Right ventricle myocardium inferior (tissue), 1 donor: Measurements from ENCODE around the gene LYVE1. TPM values are rescaled to one million over a fixed set of nuclear protein-coding genes. Genes with fewer than 3 reads are reported as not detected.

Experiments used
- ATAC-seq: fragments of 200-7000 bp; cut with Tn5 transposase; one replicate; pipeline ENCODE4 v1.9.1; 2020; ENCODE audit warnings: mild to moderate bottlenecking, moderate library complexity
- DNase-seq: peaks from one replicate; pipeline ENCODE4 v3.0.0; 2021; ENCODE audit errors: missing footprints
- intact Hi-C: fragments of 100-400 bp; cut with DNase I; formaldehyde crosslinking; loops from one replicate; pipeline ENCODE4 v1.11.0; 2022
- total RNA-seq: library from RNA; stranded (reverse); fragmentation: NEBNext Ultra II Directional; extraction: Animal tissue kit (Norgen Biotek cat#: 25700); gene quantifications from one replicate; pipeline ENCODE4 v1.2.1, GENCODE V29; 2021
- donor health status: DM: no; HTN: yes; CAD: no; lungs with severe emphysema.

Gene LYVE1
- total RNA-seq, 1 donor from 2014 or later = 106 TPM

DNA sequence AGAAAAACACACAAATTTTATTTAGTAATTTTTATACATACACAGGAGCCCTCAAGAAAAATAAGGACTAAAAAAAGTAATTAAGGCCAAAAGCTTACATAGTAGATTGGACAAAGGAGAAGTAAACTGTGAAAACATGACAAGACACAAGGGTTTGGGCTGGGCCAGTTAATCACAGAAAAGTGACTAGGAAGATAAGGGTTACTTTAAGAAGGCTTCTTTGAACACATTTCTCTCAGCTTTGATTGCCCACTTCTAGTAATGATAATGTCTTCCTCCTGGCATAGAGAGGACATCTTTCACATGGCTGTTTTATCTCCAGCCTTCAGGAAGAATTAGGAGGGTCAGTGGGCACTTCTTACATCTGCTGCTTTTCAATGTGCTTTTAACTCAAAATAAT, 30.9 kb downstream of the LYVE1 start:
- intact Hi-C loops = no loop called here
- ATAC-seq = no peak

DNA sequence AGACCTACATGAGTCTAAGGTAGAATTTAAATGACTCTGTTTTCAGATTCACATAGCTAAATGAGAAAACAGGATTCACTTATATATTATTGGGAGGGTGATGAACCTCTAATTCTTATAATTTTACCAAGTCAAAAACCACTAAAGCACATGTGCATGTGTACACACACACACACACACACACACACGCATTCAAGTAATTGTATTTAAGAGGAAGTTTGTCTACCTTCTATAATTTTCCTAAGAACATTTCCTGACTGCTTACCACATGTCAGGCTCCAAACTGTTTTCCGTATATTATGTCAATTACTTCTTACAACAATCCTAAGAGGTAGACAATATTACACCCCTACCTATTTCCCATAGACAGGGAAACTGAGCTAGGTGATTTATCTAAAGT, 34.1 kb downstream of the LYVE1 start:
- ATAC-seq (no peak), DNase-seq (no peak)
- intact Hi-C loops = no loop called here

More for the DNA sequence above, 30.9 kb downstream of the LYVE1 start:
- no peak for DNase-seq

DNA sequence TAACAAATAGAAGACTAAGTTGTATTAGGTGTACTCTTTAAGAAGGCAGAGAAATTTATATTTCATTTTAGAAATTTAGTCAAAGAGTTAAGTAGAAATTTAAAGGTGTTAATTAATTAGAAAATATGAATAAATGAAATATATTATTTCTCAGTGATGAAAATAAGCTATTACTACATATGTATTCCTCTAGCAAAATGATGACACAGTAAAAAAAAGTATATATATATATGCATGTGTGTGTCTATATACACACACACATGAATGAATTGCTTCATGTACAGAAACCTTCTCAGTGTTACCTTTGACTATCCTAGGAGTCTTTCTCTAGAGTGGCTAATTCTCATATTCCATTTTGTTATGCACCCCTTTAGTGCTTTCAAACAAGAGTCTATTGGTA, 35.1 kb downstream of the LYVE1 start:
- ATAC-seq = no peak
- intact Hi-C loops = no loop called here
- no peak for DNase-seq

DNA sequence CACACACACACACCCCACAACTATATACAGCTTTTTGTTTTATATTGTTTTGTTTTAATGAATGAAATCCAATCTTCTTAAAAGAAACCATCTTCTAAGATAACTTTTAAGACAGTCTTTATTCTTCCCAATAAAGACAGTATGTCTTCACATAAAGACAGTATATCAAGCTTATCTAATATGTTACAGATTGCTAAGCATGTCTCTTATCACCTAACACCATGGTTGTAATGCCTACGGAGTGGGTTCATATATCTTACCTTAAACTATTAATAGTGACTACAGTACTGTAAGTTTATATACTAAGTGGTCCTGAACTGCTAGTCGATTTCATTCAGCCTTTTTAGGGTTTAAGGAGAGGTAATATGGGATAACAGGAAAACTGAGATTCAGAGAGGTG, 35.9 kb downstream of the LYVE1 start:
- no peak for ATAC-seq
- intact Hi-C loops = no loop called here
- DNase-seq = no peak

DNA sequence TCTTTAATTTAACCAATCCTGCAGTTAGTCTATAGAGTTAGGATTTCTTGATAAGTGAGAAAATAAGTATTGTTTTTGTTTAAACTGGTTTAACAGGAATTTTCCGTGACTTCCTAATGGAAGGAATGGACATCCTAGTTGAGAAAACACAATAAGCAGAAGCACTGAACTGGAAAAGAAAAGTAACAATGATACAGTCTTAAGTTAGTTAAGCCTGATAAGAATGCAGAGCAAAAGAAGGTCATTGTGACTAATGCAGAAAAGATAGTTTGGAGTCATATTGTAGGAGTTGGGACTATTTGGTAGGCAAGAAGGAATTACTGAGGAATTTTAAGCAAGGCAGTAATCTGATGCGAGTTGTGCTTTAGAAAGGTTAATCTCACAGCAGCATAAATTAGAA, 39.2 kb downstream of the LYVE1 start:
- no peak for ATAC-seq
- intact Hi-C loops = no loop called here
- DNase-seq = no peak

DNA sequence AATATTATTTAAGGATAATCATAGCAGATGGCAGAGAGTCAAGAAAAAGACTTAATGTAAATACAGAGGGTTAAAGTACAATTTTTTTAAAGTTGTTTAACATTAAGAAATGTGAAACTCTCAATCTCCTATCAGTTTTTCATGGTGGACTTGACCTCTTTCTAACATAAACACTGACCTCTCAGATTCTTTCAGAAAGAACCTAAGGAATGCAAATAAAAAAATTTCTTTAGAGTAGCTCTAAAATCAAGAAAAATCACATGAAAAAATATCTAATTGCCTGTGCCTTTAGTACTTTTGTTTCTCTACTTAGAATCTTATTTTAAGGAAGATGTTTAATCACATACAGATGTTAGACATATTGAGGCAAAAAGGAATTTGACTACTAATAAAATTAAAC, 40.3 kb downstream of the LYVE1 start:
- intact Hi-C loops = no loop called here
- ATAC-seq (no peak), DNase-seq (no peak)

DNA sequence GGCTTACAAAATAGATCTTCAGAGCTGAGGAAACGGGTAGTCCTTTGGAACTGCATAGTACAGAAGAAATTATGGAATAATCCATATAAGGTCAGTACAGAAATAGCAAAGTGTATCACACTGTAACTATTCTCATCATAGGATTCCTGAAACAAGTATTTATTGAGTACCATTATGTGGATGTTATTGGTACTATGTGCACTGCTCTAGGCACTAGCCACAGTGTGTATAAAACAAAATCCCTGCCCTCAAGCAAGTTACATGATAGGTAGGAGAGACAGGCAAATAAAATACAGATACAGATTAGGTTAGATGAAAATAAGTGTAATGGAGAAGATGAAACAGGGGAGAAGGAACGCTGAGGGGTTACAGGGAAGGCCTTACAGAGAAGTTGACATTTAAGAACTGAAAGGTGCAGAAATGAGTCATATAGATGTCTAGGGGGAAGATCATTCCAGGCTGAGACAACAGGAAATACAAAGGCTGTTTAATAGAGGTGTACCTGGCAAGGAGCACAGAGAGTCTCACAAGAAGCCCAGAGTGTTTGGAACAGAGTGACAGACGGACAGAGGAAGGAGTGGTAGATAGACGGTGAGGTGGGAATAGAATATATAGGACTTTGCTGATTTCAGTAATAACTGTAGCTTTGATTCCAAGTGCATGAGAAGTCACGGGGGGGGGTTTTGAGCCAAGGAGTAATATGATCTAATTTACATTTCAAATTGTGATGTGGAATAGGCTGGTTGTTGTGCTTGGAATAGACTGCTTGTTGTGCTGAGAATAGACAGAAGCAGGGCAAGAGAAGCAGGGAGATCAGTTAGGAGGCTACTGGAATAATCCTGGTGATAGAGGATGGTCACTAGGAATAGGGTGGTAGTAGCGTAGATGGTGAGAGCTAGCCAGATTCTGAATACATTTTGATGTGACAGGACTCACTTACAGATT, 41.2 kb downstream of the LYVE1 start:
- ATAC-seq = no peak
- intact Hi-C loops = no loop called here
- no peak for DNase-seq

DNA sequence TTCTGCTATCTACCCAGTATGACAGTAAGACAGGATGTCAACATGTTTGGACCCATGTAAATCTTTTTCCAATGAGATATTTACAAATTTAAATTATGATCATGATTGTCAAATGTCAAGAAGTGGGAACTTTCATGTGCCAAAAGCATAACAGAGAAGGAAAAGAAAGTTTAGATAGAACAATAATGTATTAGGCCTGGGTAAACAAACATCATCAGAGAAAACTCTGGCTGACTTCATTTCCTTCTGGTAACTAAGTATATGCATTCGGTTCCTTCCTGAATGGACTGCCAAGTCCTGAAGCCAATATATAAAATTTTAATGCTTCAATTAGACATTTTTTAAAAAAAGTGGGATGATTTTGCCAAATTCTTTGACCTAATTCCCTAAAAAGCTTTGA, 44.0 kb downstream of the LYVE1 start:
- ATAC-seq (no peak), DNase-seq (no peak)
- intact Hi-C loops = no loop called here

DNA sequence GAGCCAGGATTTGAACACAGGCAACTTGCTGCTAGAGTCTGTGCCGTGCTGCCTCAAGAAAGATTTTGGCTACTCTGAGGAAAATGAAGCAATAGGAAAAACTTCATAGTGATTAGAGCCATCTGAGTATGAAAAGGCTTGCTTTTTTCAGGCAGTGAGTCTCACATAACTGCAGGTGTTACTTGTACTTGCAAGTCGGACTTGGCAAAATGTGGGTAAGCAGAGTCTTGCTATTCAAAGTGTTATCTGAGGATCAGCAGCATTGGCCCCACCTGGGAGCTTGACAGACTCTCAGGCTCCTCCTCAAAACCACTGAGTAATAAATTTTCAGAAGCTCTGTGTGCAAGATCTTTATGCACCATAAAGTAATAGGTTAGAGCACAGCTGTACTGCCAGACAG, 45.5 kb downstream of the LYVE1 start:
- DNase-seq (no peak), ATAC-seq (no peak)
- intact Hi-C loops = no loop called here

DNA sequence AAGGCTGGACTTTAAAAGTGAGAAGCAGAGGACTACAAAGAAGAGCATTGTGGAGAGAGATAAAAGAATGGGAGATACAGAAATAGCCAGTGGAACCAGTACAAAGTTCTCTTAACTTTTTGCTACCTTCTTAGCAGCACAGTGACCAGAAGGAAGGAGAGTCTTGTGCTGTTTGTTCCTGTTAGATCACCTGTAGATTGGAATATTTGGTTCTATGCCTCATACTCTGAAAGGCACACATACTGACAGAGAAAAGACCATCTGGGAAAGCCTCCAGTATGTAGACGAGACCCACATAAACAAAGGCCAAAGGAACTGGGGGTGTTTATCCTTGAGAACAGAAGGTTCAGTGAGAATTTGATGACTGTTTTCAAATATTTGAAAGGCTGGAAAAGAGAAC, 46.2 kb downstream of the LYVE1 start:
- intact Hi-C loops = no loop called here
- ATAC-seq (no peak), DNase-seq (no peak)

DNA sequence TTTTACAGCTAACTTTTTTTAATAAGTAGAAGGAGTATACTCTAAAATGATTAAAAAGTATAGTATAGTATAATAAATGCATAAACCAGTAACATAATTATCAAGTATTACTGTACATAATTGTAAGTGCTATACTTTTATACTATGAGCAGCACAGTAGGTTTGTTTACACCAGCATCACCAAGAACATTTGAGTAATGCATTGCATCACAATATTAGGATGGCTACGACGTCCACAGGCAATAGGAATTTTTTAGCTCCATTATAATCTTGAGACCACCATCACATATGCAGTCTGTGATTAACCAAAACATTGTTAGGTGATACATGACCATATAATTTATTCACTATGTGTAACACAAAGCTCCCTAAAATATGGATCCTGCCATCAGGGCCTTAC, 47.9 kb downstream of the LYVE1 start:
- ATAC-seq = no peak
- intact Hi-C loops = no loop called here
- no peak for DNase-seq

DNA sequence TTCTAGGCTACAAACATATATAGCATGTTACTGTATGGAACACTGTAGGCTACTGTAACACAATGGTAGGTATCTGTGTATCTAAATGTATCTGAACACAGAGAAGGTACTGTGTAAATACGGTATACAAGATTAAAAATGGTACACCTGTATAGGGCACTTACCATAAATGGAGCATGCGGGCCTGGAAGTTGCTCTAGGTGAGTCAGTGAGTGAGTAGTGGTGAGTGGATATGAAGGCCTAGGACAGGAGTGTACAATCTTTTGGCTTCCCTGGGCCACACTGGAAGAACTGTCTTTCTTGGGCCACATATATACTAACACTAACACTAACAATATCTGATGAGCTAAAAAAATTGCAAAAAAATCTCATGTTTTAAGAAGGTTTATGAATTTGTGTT, 48.8 kb downstream of the LYVE1 start:
- ATAC-seq (no peak), DNase-seq (no peak)
- intact Hi-C loops = loop anchor here (10.0 kb wide), 2 partner anchors 115 to 135 kb away; no protein-coding TSS in a partner anchor

DNA sequence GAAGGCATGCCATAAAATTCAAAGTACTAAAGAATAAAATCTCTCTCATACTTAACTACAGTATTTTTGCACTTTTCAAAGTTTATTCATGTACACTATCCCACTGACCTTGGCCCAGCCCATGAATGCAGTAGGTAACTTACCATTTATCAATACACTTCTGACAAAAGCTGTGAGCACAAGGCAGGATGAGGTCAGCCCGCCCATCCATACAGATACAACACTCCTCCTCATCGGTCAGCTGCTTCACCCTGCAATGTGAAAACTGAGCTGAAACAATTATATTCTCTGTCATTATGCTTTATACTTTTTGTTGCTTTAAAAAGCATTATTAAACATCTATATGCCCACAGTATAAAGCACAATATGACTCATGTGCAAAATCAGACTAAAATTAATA, 49.6 kb downstream of the LYVE1 start:
- intact Hi-C loops = loop anchor here (10.0 kb wide), 2 partner anchors 114 to 136 kb away; no protein-coding TSS in a partner anchor
- DNase-seq (no peak), ATAC-seq (no peak)

DNA sequence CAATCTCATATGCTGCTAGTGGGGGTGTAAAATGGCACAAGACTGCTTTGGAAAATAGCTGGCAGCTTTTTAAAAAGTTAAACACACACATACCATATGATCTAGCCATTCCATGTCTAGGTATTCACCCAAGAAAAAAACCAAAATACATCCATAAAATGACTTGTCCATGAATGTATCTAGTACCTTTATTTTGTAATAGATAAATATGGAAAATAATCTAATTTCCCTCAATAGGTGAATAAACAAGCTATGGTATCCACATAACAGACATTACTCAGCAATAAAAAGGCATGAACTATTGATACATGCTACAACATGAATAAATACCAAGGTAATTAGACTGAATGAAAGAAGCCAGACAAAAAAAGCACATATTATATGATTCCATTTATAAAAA, 50.3 kb downstream of the LYVE1 start:
- intact Hi-C loops = loop anchor here (10.0 kb wide), 2 partner anchors 113 to 137 kb away; no protein-coding TSS in a partner anchor
- DNase-seq (no peak), ATAC-seq (no peak)

DNA sequence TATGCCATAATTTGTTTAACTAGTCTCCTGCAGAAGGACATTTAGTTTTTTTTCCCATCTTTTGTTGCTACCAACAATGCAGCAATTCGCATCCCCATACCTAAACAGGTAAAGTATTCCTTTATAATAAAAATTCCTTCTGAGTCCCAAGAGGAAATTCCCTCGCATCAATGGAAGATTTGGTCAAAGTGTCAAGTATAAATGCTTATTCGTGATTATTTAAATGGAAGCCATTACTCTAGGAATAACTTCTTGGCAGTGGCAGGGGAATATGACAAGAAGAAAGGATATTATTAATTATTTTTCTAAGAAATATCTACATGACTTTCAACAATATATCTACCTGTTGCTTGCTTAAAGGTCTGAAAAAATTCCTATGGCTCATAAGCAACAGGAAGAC, 53.0 kb downstream of the LYVE1 start:
- DNase-seq (no peak), ATAC-seq (no peak)
- intact Hi-C loops = loop anchor here (2.0 to 10.0 kb wide), 3 partner anchors 111 to 219 kb away; no protein-coding TSS in a partner anchor

DNA sequence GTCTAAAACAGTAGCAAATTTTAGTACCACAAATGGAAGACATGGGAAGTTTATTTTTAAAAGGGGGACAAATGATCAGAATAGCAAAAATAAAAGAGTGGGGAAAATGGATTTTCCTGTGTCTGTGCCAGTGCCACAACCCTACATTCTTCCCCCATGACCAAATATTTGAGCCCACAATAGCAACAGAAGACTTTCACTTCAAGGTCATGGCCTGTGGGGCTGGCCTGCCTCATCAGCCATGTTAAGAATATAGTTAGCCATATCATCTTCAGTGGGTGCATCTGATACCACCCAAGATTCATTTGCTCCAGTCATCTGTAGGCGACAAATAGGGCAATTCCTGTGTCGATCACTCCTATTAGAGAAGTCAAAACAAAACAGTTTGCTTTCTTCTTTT, 53.8 kb downstream of the LYVE1 start:
- no peak for DNase-seq
- ATAC-seq = no peak
- intact Hi-C loops = loop anchor here (2.0 to 10.0 kb wide), 3 partner anchors 110 to 220 kb away; no protein-coding TSS in a partner anchor

DNA sequence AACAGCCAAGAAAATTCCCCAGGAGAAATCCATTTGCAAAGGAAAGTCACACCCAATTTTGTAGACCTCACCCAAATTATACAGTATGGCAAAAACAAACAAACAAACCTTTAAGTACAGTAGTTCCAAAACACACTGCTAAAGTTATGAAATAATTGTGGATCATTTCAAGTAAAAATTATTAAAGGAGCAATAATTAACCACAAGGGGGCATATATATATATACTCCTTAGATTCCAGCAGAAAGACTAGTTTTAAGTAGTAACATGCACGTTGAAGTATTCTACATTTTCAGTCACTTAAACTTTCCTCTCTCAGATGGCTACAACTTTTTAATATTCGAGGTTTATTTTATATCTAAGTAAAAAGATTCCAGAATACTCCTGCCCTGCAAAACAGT, 54.3 kb downstream of the LYVE1 start:
- DNase-seq (no peak), ATAC-seq (no peak)
- intact Hi-C loops = loop anchor here (2.0 to 10.0 kb wide), 3 partner anchors 109 to 221 kb away; no protein-coding TSS in a partner anchor

DNA sequence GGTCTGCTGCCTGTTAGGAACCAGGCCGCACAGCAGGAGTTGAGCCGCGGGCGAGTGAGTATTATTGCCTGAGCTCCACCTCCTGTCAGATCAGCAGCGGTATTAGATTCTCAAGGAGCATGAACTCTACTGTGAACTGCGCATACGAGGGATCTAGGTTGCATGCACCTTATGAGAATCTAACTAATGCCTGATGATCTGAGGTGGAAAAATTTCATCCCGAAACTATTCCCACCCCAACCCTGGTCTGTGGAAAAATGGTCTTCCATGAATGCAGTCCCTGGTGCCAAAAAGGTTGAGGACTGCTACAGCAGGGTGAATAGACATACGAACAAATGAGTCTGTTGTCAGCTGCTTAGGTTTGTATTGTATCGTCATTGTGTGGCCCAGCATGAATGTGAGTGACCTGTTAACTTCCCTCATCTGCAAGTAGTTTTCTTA, 57.3 kb downstream of the LYVE1 start:
- ATAC-seq (no peak), DNase-seq (no peak)
- intact Hi-C loops = loop anchor here (10.0 kb wide), 2 partner anchors 106 to 144 kb away; no protein-coding TSS in a partner anchor
